GM19397 (cell line): ENCODE data around the gene BATF3.

Experiments
- ATAC-seq: cut with Tn5 transposase; IDR thresholded peaks from one replicate; pipeline ENCODE4 v1.9.1; 2021; ENCODE audit warnings: mild to moderate bottlenecking, moderate library complexity; ENCODE audit not compliant: unreplicated experiment

BATF3 gene

GRCh38 chr1:212638492-212639151 is 61.0 kb downstream of the BATF3 start:
- ATAC-seq = no peak

GRCh38 chr1:212637902-212638301 is 61.7 kb downstream of the BATF3 start:
- no peak for ATAC-seq
